ENCODE measurements around the gene PEX16.

DNA sequence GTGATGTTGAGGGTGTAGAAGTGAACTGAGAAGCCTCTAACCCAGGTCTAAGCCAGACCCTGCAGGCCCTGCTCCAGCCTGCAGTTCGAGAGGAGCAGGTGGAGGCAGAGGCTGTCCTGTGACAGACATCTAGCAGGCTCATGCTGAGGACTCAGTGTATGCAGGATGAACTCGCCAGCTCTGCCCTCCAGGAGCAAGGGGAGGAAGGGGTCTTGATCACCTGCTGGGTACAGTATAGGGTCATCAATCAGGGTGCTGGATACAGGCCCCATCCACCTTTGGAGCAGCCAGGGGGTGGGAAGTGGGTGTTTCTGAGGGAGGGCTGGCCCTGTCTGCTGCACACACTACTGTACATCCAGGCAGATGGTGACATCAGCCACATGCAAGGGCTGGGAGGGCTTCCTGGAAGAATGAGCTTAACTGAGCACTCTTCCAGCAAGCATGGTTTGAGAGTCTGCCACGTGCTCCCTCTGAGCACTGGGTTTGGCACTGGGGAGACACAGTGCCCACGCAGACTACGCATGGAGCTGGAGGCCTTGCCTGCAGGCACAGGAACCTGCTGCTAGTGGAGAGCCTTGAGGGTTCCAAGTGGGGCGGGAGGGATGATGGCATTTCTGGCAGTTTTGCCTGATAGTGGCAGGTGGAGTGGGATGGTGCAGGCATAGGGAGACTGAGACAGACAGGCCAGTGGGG lies 23.0 kb downstream of the PEX16 start:
- TF ChIP-seq, protein P1, sequence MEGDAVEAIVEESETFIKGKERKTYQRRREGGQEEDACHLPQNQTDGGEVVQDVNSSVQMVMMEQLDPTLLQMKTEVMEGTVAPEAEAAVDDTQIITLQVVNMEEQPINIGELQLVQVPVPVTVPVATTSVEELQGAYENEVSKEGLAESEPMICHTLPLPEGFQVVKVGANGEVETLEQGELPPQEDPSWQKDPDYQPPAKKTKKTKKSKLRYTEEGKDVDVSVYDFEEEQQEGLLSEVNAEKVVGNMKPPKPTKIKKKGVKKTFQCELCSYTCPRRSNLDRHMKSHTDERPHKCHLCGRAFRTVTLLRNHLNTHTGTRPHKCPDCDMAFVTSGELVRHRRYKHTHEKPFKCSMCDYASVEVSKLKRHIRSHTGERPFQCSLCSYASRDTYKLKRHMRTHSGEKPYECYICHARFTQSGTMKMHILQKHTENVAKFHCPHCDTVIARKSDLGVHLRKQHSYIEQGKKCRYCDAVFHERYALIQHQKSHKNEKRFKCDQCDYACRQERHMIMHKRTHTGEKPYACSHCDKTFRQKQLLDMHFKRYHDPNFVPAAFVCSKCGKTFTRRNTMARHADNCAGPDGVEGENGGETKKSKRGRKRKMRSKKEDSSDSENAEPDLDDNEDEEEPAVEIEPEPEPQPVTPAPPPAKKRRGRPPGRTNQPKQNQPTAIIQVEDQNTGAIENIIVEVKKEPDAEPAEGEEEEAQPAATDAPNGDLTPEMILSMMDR (IDR thresholded peaks at IDR 0.05) = no peak
- TF ChIP-seq POLR2A (IDR thresholded peaks at IDR 0.05) = no peak

All from heart left ventricle (tissue), 13 donors.